Activated CD4-positive, CD25-positive, alpha-beta regulatory T cell treated with anti-CD3 and anti-CD28 coated beads, Interleukin-2, amount 50 U/mL, for 72 hours (primary cell): Measurements from ENCODE around the gene B3GALT6.

Source experiments
- DNase-seq: peaks from one replicate; pipeline ENCODE4 v3.0.0; 2021

Gene B3GALT6

DNA sequence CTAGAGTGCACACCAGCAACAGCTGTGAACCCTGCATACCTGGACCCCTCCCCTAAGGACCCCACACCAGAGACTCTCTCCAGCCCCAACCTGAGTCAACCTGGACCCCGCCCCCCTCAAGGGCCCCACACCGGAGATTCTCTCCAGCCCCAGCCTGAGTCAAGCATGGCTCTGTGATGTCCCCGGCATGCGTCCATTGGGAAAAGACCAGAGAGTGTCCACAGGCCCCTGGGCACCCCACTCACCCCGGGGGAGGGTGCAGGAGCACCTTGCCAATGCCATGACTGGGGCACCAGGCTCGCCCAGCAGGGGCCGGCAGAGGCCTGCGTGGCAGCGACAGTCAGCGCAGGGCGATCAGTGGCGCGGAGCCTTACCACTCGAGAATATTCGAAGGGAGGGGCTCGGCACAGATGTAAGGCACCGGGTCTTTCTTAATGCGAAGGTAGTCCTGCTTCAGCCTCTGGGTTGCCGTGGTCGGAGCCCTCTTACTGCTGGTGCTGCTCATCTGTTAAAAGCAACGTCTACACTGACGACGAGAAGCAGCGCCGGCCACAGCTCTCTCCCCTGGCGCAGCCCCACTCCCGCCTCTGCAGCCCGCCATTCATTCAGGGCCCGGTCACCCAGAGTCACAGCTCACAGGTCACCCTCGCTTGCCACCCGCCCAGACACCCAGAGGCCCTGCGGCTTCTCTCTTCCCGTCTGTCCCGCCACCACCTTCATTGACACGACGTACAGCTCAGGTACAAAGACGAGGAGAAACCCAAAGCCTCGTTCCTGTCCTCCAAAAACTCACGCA lies 35.6 kb downstream of the B3GALT6 start:
- DNase-seq = no peak

- no peak for DNase-seq
Measured at GRCh38 chr1:1268284-1268682, 36.2 kb downstream of the B3GALT6 start.

DNA sequence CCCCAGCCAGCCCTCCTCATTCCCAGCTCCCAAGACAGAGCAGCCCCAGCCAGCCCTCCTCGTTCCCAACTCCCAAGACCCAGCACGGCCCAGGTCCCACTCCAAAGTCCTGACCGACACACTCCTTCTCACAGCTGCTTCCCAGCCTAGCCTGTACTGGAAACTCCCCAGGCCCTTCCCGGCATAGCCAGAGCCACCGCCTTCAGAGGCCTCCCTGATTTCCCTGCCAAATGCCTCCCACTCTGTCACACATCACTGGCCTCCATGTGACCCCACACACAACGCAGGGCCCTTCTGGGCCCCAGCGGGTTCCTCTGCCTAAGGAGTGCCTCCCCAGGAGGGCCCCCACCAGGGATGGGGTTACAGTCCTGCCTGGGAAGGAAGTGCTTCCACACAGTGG lies 38.8 kb downstream of the B3GALT6 start:
- no peak for DNase-seq

- DNase-seq = no peak
Measured at GRCh38 chr1:1272341-1273208, 40.5 kb downstream of the B3GALT6 start.

DNA sequence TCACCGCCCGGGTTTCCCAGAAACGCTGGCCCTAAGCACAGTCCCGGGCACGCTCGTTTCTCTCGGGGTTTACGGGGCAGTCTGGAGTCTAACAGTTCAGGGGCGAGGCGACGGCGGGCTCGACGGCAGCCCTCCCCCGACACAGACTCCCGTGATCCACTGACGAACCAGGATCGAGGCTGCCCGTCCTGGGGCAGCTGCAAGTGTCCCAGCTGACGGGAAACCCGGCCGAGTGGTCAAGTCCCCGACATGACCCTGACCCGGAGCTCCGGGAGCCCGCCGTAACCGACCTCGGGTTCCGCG lies 41.1 kb downstream of the B3GALT6 start:
- DNase-seq = no peak

- DNase-seq = peak; percentile 89
Measured at GRCh38 chr1:1273512-1274298, 41.7 kb downstream of the B3GALT6 start, which contains the start of gene UBE2J2. TSS of gene UBE2J2 (minus strand) at chr1:1273854. CDS start at chr1:1267992, 5,862 bp downstream.

- DNase-seq = no peak
Measured at GRCh38 chr1:1274299-1274930, 42.4 kb downstream of the B3GALT6 start.

DNA sequence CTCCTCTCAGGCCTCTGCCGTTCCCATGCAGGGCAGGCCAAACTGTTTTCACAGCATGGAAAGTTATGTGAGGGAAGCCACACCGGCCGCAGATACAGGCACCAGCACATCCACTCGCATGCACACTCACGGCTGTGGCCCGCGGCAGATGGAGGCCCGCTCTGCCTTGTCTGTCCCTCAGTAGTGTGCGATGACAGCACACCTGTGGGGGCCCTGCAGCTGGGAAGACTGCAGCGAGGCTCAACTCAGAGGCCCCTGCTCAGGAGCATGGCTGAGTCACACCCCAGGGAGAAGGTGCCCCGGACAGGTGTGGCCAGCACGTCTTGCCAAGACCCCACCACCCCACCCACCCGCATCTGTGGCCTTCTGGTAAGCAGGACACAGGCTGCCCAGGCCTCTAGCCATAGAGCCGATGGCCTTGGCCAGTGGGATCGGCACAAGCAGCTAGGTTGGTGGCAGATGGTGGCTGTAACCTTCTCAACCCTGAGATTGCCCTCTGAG lies 42.9 kb downstream of the B3GALT6 start:
- no peak for DNase-seq

DNA sequence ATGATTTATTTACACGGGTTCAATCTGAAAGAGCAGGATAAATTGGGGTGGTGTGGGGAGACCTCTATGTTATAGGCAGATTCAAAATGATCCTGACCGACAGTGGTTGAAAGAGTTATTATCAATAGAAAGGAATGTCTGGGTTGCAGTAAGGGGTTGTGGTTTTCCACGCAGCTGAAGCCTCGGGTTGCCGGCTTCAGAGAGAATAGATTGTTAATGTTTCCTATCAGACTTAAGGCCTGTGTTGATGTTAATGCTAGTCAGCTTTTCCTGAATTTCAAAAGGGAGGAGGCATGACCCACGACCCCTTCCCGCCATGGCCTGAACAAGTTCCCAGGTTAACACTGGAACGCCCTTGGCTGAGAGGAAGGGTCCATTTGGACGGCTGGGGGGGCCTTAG lies 43.8 kb downstream of the B3GALT6 start:
- no peak for DNase-seq

DNA sequence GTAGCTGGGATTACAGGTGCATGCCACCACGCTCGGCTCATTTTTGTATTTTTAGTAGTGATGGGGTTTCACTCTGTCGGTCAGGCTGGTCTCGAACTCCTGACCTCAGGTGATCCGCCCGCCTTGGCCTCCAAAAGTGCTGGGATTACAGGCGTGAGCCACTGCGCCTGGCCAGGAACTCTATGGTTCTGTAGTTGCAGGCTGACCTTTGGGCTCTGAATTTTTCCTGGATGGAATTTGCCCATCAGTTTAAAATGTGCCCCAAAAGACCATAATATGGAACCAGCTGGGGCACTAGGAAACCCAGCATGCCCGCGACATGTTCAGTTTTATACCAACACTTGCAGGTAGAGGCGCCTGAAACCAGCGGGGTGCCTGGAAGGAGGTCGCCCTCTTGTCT lies 46.6 kb downstream of the B3GALT6 start:
- no peak for DNase-seq

GRCh38 chr1:1279028-1279427 lies 47.0 kb downstream of the B3GALT6 start:
- no peak for DNase-seq

DNA sequence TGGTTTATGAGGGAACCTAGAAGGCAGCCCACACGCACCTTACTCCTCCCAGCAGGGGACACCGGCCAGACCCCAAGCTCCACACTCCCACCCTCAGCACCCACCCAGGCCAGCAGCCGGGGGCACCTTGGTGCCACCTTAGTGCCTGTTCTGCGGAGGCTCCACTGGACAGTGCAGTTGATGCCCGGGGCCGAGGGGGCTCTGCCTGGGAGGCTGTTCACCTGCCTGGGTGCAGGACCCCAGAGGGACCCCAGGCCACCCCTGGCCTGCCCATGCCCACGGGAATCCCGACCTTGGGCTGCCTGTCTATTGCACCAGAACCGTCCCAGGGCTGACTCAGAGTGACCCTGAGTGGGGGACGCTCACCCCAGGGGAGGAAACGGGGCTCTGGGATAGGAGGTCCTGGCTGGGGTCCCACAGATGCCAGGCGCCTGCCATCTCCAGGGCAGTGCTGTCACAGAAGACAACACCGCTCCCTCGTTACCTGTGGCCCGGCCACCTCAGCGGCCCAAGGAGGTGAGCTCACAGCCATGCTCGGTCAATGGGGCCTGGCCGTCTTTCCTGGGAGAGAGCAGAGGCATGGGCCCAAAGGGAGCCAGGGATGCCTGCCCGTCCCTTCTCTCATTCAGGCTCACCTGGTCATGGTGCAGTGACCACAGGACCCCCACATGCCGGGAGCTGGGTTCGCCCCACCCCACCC lies 48.9 kb downstream of the B3GALT6 start:
- no peak for DNase-seq

DNA sequence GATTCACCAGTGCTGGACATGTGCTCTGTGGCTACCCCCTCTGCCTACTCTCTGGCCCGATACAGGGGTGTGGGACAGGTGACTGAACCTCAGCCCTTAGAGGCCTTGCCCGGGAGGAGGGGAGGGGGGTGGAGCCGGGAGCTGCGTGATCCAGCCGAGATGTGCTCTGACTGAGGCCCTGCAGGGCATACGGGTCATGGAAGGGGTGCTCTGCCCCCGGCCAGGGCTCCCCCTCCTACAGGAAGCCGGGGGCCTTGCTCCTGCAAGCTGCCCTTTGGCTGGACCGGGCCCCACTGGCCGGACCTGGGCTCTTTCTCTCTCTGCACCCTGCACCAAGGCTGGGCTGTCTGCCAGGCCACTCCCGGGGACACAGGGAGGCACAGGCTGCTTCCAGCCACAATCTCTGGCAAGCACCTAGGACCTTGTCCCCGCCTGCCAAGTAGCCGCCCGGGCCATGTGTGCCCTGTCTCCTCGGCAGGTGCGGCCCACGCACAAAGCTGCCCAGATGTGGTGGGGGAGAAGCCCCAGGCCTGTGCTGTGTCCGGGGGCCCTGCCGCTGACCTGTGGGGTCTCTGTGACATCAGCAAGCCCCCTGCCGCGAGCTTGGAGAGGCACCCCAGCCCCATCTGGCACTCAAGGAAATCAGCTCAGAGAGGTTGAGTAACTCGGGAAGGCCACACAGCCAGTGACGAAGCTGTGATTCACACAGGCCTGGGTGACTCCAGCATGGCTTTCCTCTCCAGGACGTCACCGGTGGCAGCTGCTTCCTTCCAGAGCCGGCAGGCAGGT lies 49.7 kb downstream of the B3GALT6 start:
- DNase-seq = no peak

GRCh38 chr1:1282998-1283397 lies 51.0 kb downstream of the B3GALT6 start:
- DNase-seq = no peak

DNA sequence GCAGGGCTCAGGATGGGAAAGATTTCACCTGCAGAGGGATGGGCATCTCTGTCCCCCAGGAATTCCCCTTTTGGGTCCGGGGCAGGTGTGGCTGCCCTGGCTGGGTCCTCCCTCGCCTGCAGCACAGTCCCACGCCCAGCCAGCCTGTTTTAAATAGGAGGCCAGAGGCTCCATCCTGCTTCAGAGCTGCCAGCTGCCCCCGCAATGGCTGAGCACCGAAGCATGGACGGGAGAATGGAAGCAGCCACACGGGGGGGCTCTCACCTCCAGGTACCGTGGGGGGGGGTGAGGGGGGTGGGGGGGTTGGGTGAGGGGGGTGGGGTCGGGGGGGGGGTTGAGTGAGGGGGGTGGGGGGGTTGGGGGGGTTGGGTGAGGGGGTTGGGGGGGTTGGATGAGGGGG lies 51.8 kb downstream of the B3GALT6 start:
- DNase-seq = no peak
